HCT116 (cell line): ENCODE results near the gene PKP3. TPM values are rescaled to one million over a fixed set of nuclear protein-coding genes. Genes with fewer than 3 reads are reported as not detected.

Experiments used
- ATAC-seq: fragments of 200-7000 bp; cut with Tn5 transposase; 2 replicates; pipeline ENCODE4 v1.9.1; 2020; ENCODE audit warnings: mild to moderate bottlenecking, moderate library complexity
- Bru-seq: library from RNA; stranded (reverse); fragments of 400-500 nt; gene quantifications from one replicate; lab custom pipeline; 2021; lab: Mats Ljungman, UMichigan
- BruChase-seq, 2 experiments: library from RNA; stranded (reverse); fragments of 400-500 nt; gene quantifications; one replicate each; lab custom pipeline; 2021; lab: Mats Ljungman, UMichigan
- BruUV-seq: library from RNA; stranded (reverse); fragments of 400-500 nt; replicated peaks from 2 replicates; lab custom pipeline; 2021; lab: Mats Ljungman, UMichigan
- CTCF ChIA-PET: fragments of 300-600 bp; sonication (Branson Sonifier 250); formaldehyde crosslinking; loops from one replicate; lab custom pipeline; 2021; ENCODE audit warnings: antibody characterized with exemption; lab: Charles Lee
- POLR2A ChIA-PET: fragments of 300-600, 350-600 bp; sonication (Branson Sonifier 250); formaldehyde crosslinking; loops from one replicate; lab custom pipeline; 2021; ENCODE audit warnings: antibody characterized with exemption; lab: Charles Lee
- RAD21 ChIA-PET, 2 experiments: fragments of 300-600 bp; sonication (Branson Sonifier 250); formaldehyde crosslinking; loops; one replicate each; lab custom pipeline; 2023; ENCODE audit warnings: low total read pairs in 2 of 2; ENCODE audit not compliant: uncharacterized antibody in 2 of 2, unreplicated experiment in 2 of 2, low non-redundant PET in 1 of 2; lab: Charles Lee
- DNase-seq: peaks from one replicate; pipeline ENCODE4 v3.0.0-alpha.2; 2010; ENCODE audit warnings: low read depth, low spot score
- H2AFZ ChIP-seq: fragments of 200-600 bp; shearing (Covaris generic), sonication (generic); 2 replicates; pipeline ENCODE4 v1.6.1; 2017; ENCODE audit warnings: low read depth, mixed run types, mixed read lengths, antibody characterized with exemption, low read length; ENCODE audit not compliant: poor library complexity, severe bottlenecking
- H3K27ac ChIP-seq: 2 replicates; pipeline ENCODE4 v1.5.1; 2012; ENCODE audit warnings: low read depth, low read length
- H3K27me3 ChIP-seq: fragments of 200-600 bp; sonication (generic); 2 replicates; pipeline ENCODE4 v1.6.1; 2016; ENCODE audit warnings: mixed run types, low read length, mixed read lengths; ENCODE audit not compliant: insufficient read depth
- H3K36me3 ChIP-seq, 2 experiments: fragments of 200-500 bp in 1 of 2; fragments of 200-600 bp in 1 of 2; sonication (Bioruptor generic) in 1 of 2; sonication (generic) in 1 of 2; 2 replicates each; pipeline versions ENCODE4 v1.5.1 to v1.6.1; 2014 to 2016; ENCODE audit warnings: low read length in 2 of 2, inconsistent platforms in 1 of 2, mixed read lengths in 1 of 2, mixed run types in 1 of 2; ENCODE audit not compliant: insufficient read depth in 2 of 2, control insufficient read depth in 1 of 2
- H3K4me1 ChIP-seq, 2 experiments: fragments of 200-600 bp in 1 of 2; sonication (generic) in 1 of 2; 2 replicates each; pipeline versions ENCODE4 v1.5.1 to v1.6.1; 2012 to 2017; ENCODE audit warnings: low read length in 2 of 2, inconsistent platforms in 1 of 2, mild to moderate bottlenecking in 1 of 2, mixed read lengths in 1 of 2, mixed run types in 1 of 2, moderate library complexity in 1 of 2; ENCODE audit not compliant: insufficient read depth in 2 of 2, control insufficient read depth in 1 of 2
- H3K4me2 ChIP-seq: fragments of 200-600 bp; sonication (generic); 2 replicates; pipeline ENCODE4 v1.6.1; 2017; ENCODE audit warnings: mixed run types, low read length, mixed read lengths
- H3K4me3 ChIP-seq, 2 experiments: fragments of 200-600 bp in 1 of 2; sonication (generic) in 1 of 2; replicated peaks in 1 of 2; 2 replicates each; pipeline ENCODE4 v1.5.1; 2011 to 2016; ENCODE audit warnings: low read length in 2 of 2, control low read depth in 1 of 2, low read depth in 1 of 2, mild to moderate bottlenecking in 1 of 2, mixed read lengths in 1 of 2, mixed run types in 1 of 2
- H3K79me2 ChIP-seq: fragments of 200-600 bp; sonication (generic); 2 replicates; pipeline ENCODE4 v1.6.1; 2017; ENCODE audit warnings: mild to moderate bottlenecking, mixed run types, low read length, moderate library complexity, mixed read lengths; ENCODE audit not compliant: insufficient read depth
- H3K9ac ChIP-seq: fragments of 200-600 bp; sonication (generic); 2 replicates; pipeline ENCODE4 v1.6.1; 2016; ENCODE audit warnings: low read length, mixed read lengths
- H3K9me2 ChIP-seq: fragments of 200-600 bp; sonication (generic), shearing (Covaris generic); 2 replicates; pipeline ENCODE4 v1.6.1; 2017; ENCODE audit warnings: mixed run types, mild to moderate bottlenecking, moderate library complexity; ENCODE audit not compliant: insufficient read depth
- H3K9me3 ChIP-seq, 2 experiments: fragments of 200-500 bp in 1 of 2; fragments of 200-600 bp in 1 of 2; sonication (Bioruptor generic) in 1 of 2; sonication (generic) in 1 of 2; 2 replicates each; pipeline ENCODE4 v1.6.1; 2014 to 2017; ENCODE audit warnings: low read length in 2 of 2, mixed read lengths in 2 of 2, inconsistent platforms in 1 of 2, low read depth in 1 of 2, mild to moderate bottlenecking in 1 of 2, mixed run types in 1 of 2, moderate library complexity in 1 of 2; ENCODE audit not compliant: control insufficient read depth in 1 of 2, insufficient read depth in 1 of 2
- H4K20me1 ChIP-seq: fragments of 200-600 bp; sonication (generic), shearing (Covaris generic); 2 replicates; pipeline ENCODE4 v1.6.1; 2017; ENCODE audit warnings: mixed run types, mild to moderate bottlenecking, moderate library complexity; ENCODE audit not compliant: insufficient read depth
- CBX3 ChIP-seq: IDR thresholded peaks from 2 replicates; pipeline ENCODE4 v1.6.1; 2012; ENCODE audit warnings: low read depth
- ELF1 ChIP-seq: IDR thresholded peaks from 2 replicates; pipeline ENCODE4 v1.6.1; 2012; ENCODE audit warnings: low read depth, borderline replicate concordance
- EZH2phosphoT487 ChIP-seq: fragments of 200-600 bp; IDR thresholded peaks from 2 replicates; pipeline ENCODE4 v1.6.1; 2018; ENCODE audit warnings: antibody characterized with exemption, borderline replicate concordance
- POLR2A ChIP-seq: IDR thresholded peaks from 2 replicates; pipeline ENCODE4 v1.7.0; 2011; ENCODE audit warnings: borderline replicate concordance; ENCODE audit not compliant: insufficient read depth, insufficient read length; ENCODE audit errors: extremely low read depth
- POLR2AphosphoS5 ChIP-seq: IDR thresholded peaks from 2 replicates; pipeline ENCODE4 v1.6.1; 2011; ENCODE audit warnings: mild to moderate bottlenecking, low read depth, low read length, moderate library complexity
- SP1 ChIP-seq: IDR thresholded peaks from 2 replicates; pipeline ENCODE4 v1.6.1; 2012; ENCODE audit warnings: low read depth
- YY1 ChIP-seq: IDR thresholded peaks from 2 replicates; pipeline ENCODE4 v1.6.1; 2011; ENCODE audit warnings: low read length, low read depth, moderate library complexity, mild to moderate bottlenecking; ENCODE audit not compliant: insufficient replicate concordance; ENCODE audit errors: extremely low read depth
- ZFX ChIP-seq: fragments of 450-650 bp; IDR thresholded peaks from 2 replicates; pipeline ENCODE4 v1.6.1; 2017
- ZNF274 ChIP-seq: fragments of 200-500 bp; sonication (Bioruptor generic); IDR thresholded peaks from 2 replicates; pipeline ENCODE4 v1.6.1; 2014; ENCODE audit warnings: mild to moderate bottlenecking, low read depth, low read length, inconsistent platforms
- intact Hi-C: fragments of 100-400 bp; cut with micrococcal nuclease; formaldehyde crosslinking; loops from 2 replicates; pipeline ENCODE4 v1.10.0; 2022
- long read RNA-seq: library from polyadenylated mRNA; unstranded; transcript quantifications from one replicate; pipeline ENCODE4 v2.0.0, GENCODE V29; 2021; ENCODE audit not compliant: unreplicated experiment
- polyA plus RNA-seq: library from polyadenylated mRNA; unstranded; fragments of >200 nt; gene quantifications from 2 replicates; pipeline ENCODE4 v1.2.1, GENCODE V29; 2012; ENCODE audit warnings: missing spikeins
- total RNA-seq: library from RNA; stranded (reverse); gene quantifications from one replicate; pipeline ENCODE4 v1.2.1, GENCODE V29; 2021; ENCODE audit not compliant: unreplicated experiment

PKP3 gene, protein sequence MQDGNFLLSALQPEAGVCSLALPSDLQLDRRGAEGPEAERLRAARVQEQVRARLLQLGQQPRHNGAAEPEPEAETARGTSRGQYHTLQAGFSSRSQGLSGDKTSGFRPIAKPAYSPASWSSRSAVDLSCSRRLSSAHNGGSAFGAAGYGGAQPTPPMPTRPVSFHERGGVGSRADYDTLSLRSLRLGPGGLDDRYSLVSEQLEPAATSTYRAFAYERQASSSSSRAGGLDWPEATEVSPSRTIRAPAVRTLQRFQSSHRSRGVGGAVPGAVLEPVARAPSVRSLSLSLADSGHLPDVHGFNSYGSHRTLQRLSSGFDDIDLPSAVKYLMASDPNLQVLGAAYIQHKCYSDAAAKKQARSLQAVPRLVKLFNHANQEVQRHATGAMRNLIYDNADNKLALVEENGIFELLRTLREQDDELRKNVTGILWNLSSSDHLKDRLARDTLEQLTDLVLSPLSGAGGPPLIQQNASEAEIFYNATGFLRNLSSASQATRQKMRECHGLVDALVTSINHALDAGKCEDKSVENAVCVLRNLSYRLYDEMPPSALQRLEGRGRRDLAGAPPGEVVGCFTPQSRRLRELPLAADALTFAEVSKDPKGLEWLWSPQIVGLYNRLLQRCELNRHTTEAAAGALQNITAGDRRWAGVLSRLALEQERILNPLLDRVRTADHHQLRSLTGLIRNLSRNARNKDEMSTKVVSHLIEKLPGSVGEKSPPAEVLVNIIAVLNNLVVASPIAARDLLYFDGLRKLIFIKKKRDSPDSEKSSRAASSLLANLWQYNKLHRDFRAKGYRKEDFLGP
- total RNA-seq (157 TPM), Bru-seq, nascent RNA (percentile 62 among the genes with signal in this experiment), BruChase-seq, experiment 1, labeled RNA remaining after a 6-hour chase (percentile 88 among the genes with signal in this experiment), BruChase-seq, experiment 2, labeled RNA remaining after a 2-hour chase (percentile 75 among the genes with signal in this experiment)
- 124 and 128 TPM in 2 replicates for polyA plus RNA-seq
- long read RNA-seq, transcript PKP3-201 (13 exons, 2,809 nt): major isoform, 428 of 639 reads
- long read RNA-seq, partial matches to known transcripts: 115 of 639 reads
- long read RNA-seq, other reads (novel, unspliced or antisense): 96 of 639 reads

DNA sequence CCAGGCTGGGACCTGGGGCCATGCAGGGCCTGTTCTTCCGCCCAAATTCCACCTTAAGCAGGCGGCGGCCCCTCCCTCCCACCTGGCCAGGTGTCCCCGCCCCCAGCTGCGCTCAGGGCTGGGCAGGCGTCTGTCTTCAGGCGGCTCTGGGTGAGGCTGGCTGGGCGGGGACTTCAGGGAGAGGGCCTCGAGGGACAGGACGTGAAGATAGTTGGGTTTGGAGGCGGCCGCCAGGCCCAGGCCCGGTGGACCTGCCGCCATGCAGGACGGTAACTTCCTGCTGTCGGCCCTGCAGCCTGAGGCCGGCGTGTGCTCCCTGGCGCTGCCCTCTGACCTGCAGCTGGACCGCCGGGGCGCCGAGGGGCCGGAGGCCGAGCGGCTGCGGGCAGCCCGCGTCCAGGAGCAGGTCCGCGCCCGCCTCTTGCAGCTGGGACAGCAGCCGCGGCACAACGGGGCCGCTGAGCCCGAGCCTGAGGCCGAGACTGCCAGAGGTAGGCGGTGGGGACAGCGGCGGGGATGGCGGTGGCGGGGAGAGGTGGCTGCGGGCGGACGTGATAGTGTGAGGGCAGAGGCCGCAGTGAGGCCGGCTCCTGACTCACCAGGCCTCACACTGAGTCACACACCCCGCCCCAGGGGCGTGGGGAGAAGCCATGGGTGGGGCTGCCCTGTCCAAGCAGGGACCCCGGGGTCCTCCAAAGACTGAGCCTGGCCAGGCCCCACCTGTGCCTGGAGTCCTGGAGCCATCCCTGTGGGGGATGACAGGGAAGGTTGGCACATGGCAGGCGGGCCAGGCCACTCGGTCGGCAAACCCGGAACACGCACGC, at the start of gene PKP3:
TSS of gene PKP3 (plus strand) at position 176 of the 824 bp plus-strand sequence. CDS start at position 260, 84 bp downstream.
- peak within 1 kb of the TSS; percentile 98 for H3K27ac ChIP-seq

More for the DNA sequence above, at the start of gene PKP3:
- BruUV-seq: no TSS peak
- H3K9me2 ChIP-seq: no peaks in the 10 kb centered on the region
- intact Hi-C loops: loop anchor here (1.0 to 10.0 kb wide), 3 partner anchors 54 to 113 kb away; partner anchors contain the start of genes IFITM2 and RNH1
- TF ChIP-seq SP1 (no peak), YY1 (peak; percentile 74), POLR2A (peak; percentile 43), ZNF274 (no peak), EZH2phosphoT487 (no peak), ELF1 (no peak), CBX3 (no peak), POLR2AphosphoS5 (peak; percentile 77), ZFX (peak; percentile 96)
- TF ChIP-seq, all 23 proteins: peak for 4
- Histone ChIP-seq H3K36me3 (peaks cover 7 to 27% of the 10 kb centered on the region in 2 experiments; a peak in 3 of 4 replicates), H3K4me1 (peaks cover 30 to 49% of the 10 kb centered on the region in 2 experiments), H3K9ac (peak within 1 kb of the TSS; percentile 88), H3K9me3 (no peaks in the 10 kb centered on the region), H2AFZ (no peak within 1 kb of the TSS), H3K4me3 (peak within 1 kb of the TSS; percentile 80 to 90), H4K20me1 (no peaks in the 10 kb centered on the region), H3K4me2 (peak within 1 kb of the TSS; percentile 99), H3K27me3 (no peaks in the 10 kb centered on the region), H3K79me2 (peaks cover 37% of the 10 kb centered on the region)
- ATAC-seq (peak; percentile 83), DNase-seq (peak; percentile 83)
- RAD21 ChIA-PET: interaction anchor here in 1 of 2 experiments (0.6 kb wide), 2 partner anchors 26 to 56 kb away, joined by 3 to 7 read pairs; partner anchors contain the start of gene PTDSS2
- POLR2A ChIA-PET: no interaction called here
- CTCF ChIA-PET: no interaction called here
